GM12864 (cell line): ENCODE measurements around the gene TCAIM.

Experiments
- DNase-seq: peaks from one replicate; pipeline ENCODE4 v3.0.0-alpha.2; 2011; ENCODE audit warnings: low read depth
- H3K4me3 ChIP-seq: 2 replicates; pipeline ENCODE4 v1.5.1; 2011; ENCODE audit warnings: mild to moderate bottlenecking, low read depth, low read length, control low read depth
- CTCF ChIP-seq: IDR thresholded peaks from 2 replicates; pipeline ENCODE4 v1.5.1; 2011; ENCODE audit warnings: low read depth, mild to moderate bottlenecking, moderate library complexity, low read length, control low read depth, inconsistent platforms; ENCODE audit errors: missing control alignments

TCAIM gene

GRCh38 chr3:44338010-44338827 lies at the start of gene TCAIM:
TSS of gene TCAIM (plus strand) at chr3:44338766. CDS start at chr3:44354783, 16,017 bp downstream.
- TF ChIP-seq CTCF = no peak
- DNase-seq = peak; percentile 92
- peak within 1 kb of the TSS; percentile 84 for H3K4me3 ChIP-seq

GRCh38 chr3:44289882-44290462 lies 48.6 kb upstream of the TCAIM start:
- TF ChIP-seq CTCF = no peak
- DNase-seq = no peak

GRCh38 chr3:44292276-44292675 lies 46.3 kb upstream of the TCAIM start:
- H3K4me3 ChIP-seq = no peak overlapping the region
- no peak for DNase-seq
- no peak for TF ChIP-seq CTCF

More at GRCh38 chr3:44289882-44290462, 48.6 kb upstream of the TCAIM start:
- no peak overlapping the region for H3K4me3 ChIP-seq

GRCh38 chr3:44292947-44293346 lies 45.6 kb upstream of the TCAIM start:
- DNase-seq = no peak
- H3K4me3 ChIP-seq = no peak overlapping the region
- TF ChIP-seq CTCF = no peak

GRCh38 chr3:44297255-44297654 lies 41.3 kb upstream of the TCAIM start:
- no peak for TF ChIP-seq CTCF
- DNase-seq = no peak
- no peak overlapping the region for H3K4me3 ChIP-seq

- DNase-seq = no peak
- H3K4me3 ChIP-seq = no peak overlapping the region
- TF ChIP-seq CTCF = no peak
Measured at GRCh38 chr3:44301746-44302145, 36.8 kb upstream of the TCAIM start.

- no peak overlapping the region for H3K4me3 ChIP-seq
- DNase-seq = no peak
- no peak for TF ChIP-seq CTCF
Measured at GRCh38 chr3:44309500-44309899, 29.1 kb upstream of the TCAIM start.
